SK-N-MC (cell line): ENCODE measurements around the gene POR.

Experiments used
- DNase-seq: peaks from one replicate; pipeline ENCODE4 v3.0.0-alpha.2; 2011; ENCODE audit warnings: low read depth, low spot score
- H3K27ac ChIP-seq: fragments of 200-600 bp; sonication (generic); 2 replicates; pipeline ENCODE4 v1.5.1; 2016; ENCODE audit warnings: mixed run types
- H3K36me3 ChIP-seq: fragments of 200-600 bp; sonication (generic); 2 replicates; pipeline ENCODE4 v1.6.1; 2017; ENCODE audit warnings: antibody characterized with exemption, low read length, mixed read lengths; ENCODE audit not compliant: insufficient read depth
- H3K4me3 ChIP-seq: fragments of 200-600 bp; sonication (generic); 2 replicates; pipeline ENCODE4 v1.5.1; 2016
- H3K9ac ChIP-seq: fragments of 200-600 bp; sonication (generic); 2 replicates; pipeline ENCODE4 v1.8.0; 2017; ENCODE audit warnings: mixed run types, mixed read lengths; ENCODE audit not compliant: insufficient read length
- H3K9me3 ChIP-seq: fragments of 200-600 bp; sonication (generic); 2 replicates; pipeline ENCODE4 v1.6.1; 2017; ENCODE audit warnings: low read depth, mild to moderate bottlenecking, antibody characterized with exemption, low read length, moderate library complexity, mixed read lengths
- EZH2 ChIP-seq: fragments of 200-600 bp; sonication (generic); IDR thresholded peaks from one replicate; pipeline ENCODE4 v1.6.1; 2017; ENCODE audit warnings: antibody characterized with exemption
- FOXP2 ChIP-seq: optimal IDR thresholded peaks from 2 replicates; pipeline ENCODE3; 2011; ENCODE audit warnings: mild to moderate bottlenecking, moderate library complexity; ENCODE audit not compliant: insufficient read depth; ENCODE audit errors: extremely low read length, control extremely low read depth
- POLR2AphosphoS5 ChIP-seq: IDR thresholded peaks from 2 replicates; pipeline ENCODE4 v1.6.1; 2012; ENCODE audit warnings: mild to moderate bottlenecking, low read depth, low read length, borderline replicate concordance

Gene POR

DNA sequence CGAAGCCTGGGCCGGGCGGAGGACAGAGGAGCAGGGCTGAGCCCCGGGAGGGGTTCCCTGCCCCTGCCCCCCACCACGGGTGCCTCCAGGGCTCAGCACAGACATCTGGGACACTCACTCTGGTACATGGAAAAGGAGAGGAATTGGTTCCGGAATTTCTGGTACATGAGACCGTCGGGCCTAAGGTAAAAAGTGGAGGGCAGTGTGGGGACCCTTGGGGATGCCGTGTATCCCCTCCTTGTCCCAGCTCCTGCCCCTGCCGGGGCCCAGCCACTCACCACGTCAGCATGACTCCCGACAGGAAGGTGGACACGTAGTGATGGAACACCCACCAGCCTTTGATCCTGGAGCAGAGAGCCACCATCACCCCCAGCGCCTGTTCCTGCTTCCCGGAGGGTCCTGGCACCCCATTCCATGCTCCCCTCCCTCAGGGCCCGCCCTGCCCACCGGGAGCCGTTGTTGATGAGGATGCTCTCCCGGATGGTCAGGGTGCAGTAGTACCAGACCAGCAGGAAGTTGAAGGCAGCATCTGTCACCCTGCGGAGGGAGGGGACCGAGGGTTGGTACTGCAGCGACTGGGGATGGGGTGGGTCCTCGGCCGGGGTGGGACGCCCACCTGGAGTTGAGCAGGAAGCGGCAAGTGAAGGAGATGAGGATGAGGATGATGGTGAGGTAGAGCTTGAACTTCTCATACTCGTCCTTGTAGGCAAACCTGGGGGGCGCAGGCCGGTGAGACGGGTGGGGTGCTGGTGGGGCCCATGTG lies 73.0 kb downstream of the POR start:
- no peaks in the 10 kb centered on the region; the same call in 1 of the 2 replicates for H3K36me3 ChIP-seq
- H3K4me3 ChIP-seq = no peak overlapping the region
- H3K9me3 ChIP-seq = no peaks in the 10 kb centered on the region
- H3K9ac ChIP-seq = no peak overlapping the region
- TF ChIP-seq EZH2 = no peak
- TF ChIP-seq FOXP2 = no peak
- TF ChIP-seq POLR2AphosphoS5 = no peak
- no peak for DNase-seq
- H3K27ac ChIP-seq = no peak overlapping the region

DNA sequence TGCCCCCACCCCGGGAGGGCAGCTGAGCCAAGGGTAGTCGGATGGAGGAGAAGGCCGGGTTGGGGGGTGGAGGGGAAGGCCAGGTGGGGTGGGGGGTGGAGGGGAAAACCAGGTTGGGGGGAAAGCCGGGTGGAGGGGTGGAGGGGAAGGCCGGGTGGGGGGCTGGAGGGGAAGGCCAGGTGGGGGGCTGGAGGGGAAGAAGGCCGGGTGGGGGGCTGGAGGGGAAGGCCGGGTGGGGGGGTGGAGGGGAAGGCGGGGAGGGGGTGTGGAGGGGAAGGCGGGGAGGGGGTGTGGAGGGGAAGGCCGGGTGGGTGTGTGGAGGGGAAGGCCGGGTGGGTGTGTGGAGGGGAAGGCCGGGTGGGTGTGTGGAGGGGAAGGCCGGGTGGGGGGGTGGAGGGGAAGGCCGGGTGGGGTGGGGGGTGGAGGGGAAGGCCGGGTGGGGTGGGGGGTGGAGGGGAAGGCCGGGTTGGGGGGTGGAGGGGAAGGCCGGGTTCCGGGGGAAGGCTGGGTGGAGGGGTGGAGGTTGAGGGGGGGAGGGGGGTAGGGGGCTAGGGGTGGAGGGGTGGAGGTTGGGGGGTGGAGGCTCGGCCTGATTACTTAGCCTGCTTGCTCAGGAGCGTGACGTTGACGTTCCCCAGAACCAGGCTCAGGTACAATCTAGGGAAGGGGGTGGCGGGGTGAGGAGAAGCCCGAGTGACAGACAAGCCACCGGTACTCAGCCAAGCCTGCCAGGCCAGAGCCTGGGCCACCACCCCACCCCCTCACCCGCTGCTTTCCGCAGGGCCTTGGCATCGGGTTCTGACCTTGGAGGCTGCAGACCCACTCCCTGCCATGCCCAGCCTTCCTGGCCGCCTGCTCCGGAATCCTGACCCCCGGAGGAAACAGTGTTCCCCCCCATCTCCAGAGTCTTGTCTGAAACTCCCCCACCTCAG lies 73.9 kb downstream of the POR start:
- H3K4me3 ChIP-seq = no peak overlapping the region
- DNase-seq = no peak
- TF ChIP-seq FOXP2 = no peak
- no peaks in the 10 kb centered on the region for H3K9me3 ChIP-seq
- H3K9ac ChIP-seq = no peak overlapping the region
- no peaks in the 10 kb centered on the region; the same call in 1 of the 2 replicates for H3K36me3 ChIP-seq
- no peak overlapping the region for H3K27ac ChIP-seq

DNA sequence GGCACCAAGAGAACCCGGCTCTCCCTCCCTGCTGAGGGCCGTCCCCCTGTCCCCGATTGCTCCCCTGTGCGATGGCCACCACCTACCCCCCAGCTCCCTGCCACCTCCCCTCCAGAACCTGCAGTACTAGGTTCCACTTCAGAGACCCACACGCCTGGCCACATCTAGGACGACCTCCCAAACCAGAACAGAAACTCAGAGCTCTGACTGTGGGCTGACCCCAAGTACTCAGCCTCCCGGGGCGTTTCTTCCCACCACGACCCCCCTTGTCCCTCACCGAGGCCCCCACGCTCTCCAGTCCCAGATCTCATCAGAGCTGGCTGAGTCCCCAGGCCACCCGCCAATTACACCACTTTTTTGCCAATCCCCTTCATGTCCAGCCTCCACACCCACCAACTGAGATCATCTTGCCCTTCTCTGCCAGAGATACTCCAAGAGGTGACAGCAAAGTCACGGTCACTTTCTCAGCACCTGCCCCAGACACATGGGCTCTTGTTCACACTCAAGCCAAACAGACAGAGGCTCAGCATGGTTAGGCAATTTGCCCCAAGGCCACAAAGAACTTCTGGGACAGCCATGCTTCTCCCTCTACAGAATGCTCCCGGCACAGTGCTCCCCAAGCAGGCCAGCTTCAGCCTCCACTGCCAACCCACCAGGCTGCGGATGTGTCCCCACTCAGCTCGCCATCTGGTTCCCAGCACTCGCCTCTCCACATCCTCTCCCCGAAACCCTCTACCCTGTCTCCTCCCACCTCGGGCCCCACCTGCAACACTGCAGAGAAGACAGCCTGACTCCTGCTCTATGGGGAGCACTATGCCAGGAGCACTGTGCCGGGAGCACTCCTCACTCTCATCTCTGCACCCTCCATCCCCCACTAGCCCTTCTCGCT lies 74.8 kb downstream of the POR start:
- no peak overlapping the region for H3K27ac ChIP-seq
- no peak for DNase-seq
- H3K36me3 ChIP-seq = no peaks in the 10 kb centered on the region; the same call in 1 of the 2 replicates
- no peak overlapping the region for H3K9ac ChIP-seq
- no peak for TF ChIP-seq FOXP2
- no peak for TF ChIP-seq POLR2AphosphoS5
- TF ChIP-seq EZH2 = no peak
- no peaks in the 10 kb centered on the region for H3K9me3 ChIP-seq
- H3K4me3 ChIP-seq = no peak overlapping the region

DNA sequence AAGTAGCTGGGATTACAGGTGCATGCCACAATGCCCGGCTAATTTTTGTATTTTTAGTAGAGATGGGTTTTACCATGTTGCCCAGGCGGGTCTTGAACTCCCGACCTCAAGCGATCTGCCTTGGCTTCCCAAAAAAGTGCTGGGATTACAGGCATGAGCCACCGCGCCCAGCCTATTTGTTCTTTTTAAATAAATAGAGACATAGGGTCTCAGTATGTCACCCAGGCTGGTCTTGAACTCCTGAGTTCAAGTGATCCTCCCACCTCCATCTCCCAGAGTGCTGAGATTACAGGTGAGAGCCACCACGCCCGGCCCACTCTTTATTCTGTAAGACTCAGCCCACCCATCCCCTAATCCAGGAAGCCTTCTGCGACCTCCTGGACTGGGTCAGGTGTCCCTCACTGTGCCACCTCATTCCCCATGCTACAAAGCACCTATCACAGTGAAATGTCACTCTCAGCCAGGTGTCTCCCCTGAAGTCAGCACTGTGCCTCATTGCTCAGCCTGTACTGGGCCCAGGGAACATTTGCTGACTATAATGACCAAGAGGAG lies 76.7 kb downstream of the POR start:
- DNase-seq = no peak
- Histone ChIP-seq H3K36me3 (no peaks in the 10 kb centered on the region), H3K9ac (no peak overlapping the region), H3K4me3 (no peak overlapping the region), H3K9me3 (no peaks in the 10 kb centered on the region), H3K27ac (no peak overlapping the region)
- no peak for TF ChIP-seq EZH2

DNA sequence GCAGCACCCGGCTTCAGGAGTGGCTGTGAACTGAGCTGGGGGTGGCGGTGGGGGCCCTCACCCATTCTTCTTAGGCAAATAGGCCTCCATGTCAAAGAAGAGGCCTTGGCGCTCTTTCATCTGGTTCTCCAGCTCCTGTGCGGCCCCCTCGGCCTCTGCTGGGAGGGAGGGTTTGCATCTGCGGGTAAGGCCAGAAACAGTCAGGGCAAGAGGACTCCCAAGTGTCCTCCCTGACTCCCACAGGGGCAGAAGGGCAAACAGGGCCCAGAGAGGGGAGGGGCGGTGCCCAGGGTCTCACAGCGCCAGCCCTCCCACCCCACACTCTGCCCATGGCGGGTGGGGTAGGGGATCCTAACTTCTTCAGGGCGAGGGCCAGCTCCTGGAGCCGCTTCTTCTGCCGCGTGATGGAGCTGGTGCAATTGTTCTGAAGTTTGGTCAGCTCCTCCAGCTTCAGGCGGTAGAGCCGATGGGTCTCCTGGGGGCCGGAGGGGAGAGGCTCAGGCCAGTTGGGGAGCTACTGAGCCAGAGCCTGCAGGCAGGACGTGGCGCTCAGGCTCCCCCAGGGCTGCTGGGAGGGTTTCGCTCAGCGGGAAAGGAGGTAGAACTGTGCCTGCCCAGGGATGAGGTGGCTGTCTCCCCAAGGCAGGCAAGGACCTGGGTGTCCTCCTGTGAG lies 77.3 kb downstream of the POR start:
- H3K9ac ChIP-seq = no peak overlapping the region
- DNase-seq = no peak
- H3K9me3 ChIP-seq = no peaks in the 10 kb centered on the region
- H3K4me3 ChIP-seq = no peak overlapping the region
- no peak overlapping the region for H3K27ac ChIP-seq
- H3K36me3 ChIP-seq = no peaks in the 10 kb centered on the region
- TF ChIP-seq EZH2 (no peak), POLR2AphosphoS5 (no peak), FOXP2 (no peak)

DNA sequence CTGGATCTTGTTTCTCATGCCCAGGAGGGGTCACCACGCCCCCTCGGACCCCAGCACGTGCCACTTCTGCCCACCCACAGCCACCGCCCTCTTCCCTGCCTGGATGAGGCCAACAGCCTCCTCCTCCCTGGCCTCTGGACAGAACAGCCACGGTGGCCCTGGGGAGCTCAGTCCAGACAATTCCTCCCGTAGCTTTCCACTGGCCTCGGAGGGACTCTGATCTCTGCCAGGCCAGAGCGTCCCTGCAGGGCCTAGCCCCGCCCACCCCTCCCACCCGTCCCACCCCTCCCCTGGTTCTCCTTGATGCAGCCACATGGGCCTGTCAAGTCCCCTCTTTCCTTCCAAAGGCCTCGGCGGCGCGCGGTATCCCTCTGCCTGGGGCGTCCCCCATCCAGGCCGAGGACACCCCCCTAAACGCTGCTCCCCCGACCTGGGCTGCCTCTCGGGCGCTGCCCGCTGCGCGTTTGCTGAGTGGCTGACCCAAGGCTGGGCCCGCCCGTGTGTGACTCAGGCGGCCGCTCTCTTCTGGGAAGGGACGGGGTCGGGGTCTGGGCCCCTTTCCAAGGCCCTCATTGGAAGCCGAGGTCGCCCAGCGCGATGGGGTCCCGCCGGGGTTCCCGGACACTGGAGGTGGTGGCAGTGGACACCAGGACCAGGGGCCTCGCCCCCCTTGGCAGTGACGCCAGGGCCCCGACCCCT lies 78.9 kb downstream of the POR start:
- H3K27ac ChIP-seq = no peak overlapping the region
- DNase-seq = no peak
- no peak for TF ChIP-seq FOXP2
- TF ChIP-seq EZH2 = no peak
- no peak for TF ChIP-seq POLR2AphosphoS5

DNA sequence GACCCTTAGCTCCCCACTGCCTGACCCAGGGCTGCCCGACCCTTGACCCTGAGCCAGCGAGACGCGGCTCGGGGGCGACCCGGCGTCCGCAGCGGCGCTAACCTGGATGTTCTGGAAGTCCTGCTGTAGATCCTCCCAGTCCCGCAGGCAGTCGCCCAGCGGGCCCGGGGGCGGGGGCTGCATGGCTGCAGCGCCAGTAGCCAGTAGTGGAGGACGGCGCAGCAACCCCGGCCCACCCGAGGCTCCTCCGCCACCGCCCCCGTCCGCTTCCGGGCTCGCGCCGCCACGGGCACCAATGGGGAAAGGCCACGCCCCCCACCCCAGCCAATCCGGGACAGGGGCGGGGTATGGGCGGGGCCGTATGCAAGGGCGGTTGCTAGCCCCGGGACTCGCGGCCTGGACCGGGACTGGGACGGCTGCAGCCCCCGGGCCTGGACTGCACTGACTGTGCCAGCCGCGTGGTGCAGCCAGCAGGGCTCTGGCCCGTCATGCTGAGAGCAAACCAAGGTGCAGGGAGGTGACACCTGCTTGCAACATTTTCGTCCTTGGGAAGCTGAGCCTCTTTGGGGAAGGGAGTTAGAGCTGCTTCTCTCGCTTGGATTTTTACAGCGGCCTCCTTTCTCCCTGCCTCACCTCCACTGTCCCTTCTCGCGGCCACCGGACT lies 79.6 kb downstream of the POR start, which contains the start of gene TMEM120A:
TMEM120A (minus strand) TSS at position 208 of the 664 bp plus-strand sequence; CDS start at position 183, 25 bp downstream.
- no peak for DNase-seq
- Histone ChIP-seq H3K27ac (no peak within 1 kb of the TSS), H3K36me3 (no peaks in the 10 kb centered on the region), H3K4me3 (peak within 1 kb of the TSS; percentile 87), H3K9ac (peak within 1 kb of the TSS; percentile 53), H3K9me3 (no peaks in the 10 kb centered on the region)
- peak; percentile 93 for TF ChIP-seq POLR2AphosphoS5
- TF ChIP-seq EZH2 = no peak
- TF ChIP-seq FOXP2 = no peak

More for the DNA sequence above, 78.9 kb downstream of the POR start:
- Histone ChIP-seq H3K9me3 (no peaks in the 10 kb centered on the region), H3K36me3 (no peaks in the 10 kb centered on the region), H3K4me3 (peak overlapping the region; percentile 87), H3K9ac (peak overlapping the region; percentile 50)
